ENCODE data around the gene MYO1E. TPM values are rescaled to one million over a fixed set of nuclear protein-coding genes. Genes with fewer than 3 reads are reported as not detected.

MYO1E gene
- total and polyA plus RNA-seq, 2 of the 4 experiments (the other 2 are of a cell fraction): 13.4 to 37.3 TPM

DNA sequence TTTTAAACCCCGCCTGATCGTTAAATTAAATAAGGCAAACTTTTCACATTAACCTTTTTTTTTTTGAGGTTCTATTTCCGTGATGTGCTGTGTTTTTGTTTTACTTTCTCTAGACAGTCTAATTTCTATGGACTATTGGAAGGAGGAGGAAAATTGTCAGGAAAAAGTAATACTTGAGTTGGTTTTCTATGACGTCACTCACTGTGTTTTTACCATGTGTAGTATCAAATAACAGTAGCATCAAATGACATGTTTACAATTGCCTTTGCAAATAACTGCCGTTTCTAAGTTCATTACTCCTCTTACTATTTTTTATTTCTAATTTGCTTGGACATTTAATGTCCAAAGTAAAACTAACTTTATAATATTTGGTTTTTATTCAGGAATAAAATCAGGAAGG, 32.3 kb downstream of the MYO1E start:
- Histone ChIP-seq H4K8ac (ENCODE audit: low read depth in 2 of 2, low read length in 2 of 2) (no peak overlapping the region), H4K20me1 (ENCODE audit: insufficient read depth, low read length) (peaks cover 4% of the 10 kb centered on the region; the same call in 1 of the 2 replicates), H2AK9ac (replicated peaks; ENCODE audit: low read depth, low read length, poor library complexity) (no peak overlapping the region), H2BK20ac (ENCODE audit: low read depth, low read length) (no peak overlapping the region), H3K9me3 (ENCODE audit: control insufficient read depth, insufficient read depth, low read length) (no peaks in the 10 kb centered on the region), H3K4ac (ENCODE audit: low read depth, low read length) (no peak overlapping the region), H3K4me2 (ENCODE audit: low read depth, low read length) (no peak overlapping the region), H3K36me3 (ENCODE audit: control insufficient read depth, insufficient read depth, low read length) (no peaks in the 10 kb centered on the region), H3K4me1 (ENCODE audit: control insufficient read depth, insufficient read depth, low read length) (no peaks in the 10 kb centered on the region), H3K14ac (replicated peaks; ENCODE audit: low read depth, low read length) (no peak overlapping the region), H2AK5ac (ENCODE audit: low read depth, low read length) (no peak overlapping the region), H2AFZ (replicated peaks; ENCODE audit: low read length, poor library complexity) (no peak overlapping the region), H3K79me1 (ENCODE audit: low read depth in 1 of 2, low read length in 2 of 2) (peaks cover 24 to 54% of the 10 kb centered on the region in 2 experiments), H3K23ac (ENCODE audit: low read depth, low read length) (no peak overlapping the region; the same call in 1 of the 2 replicates), H3K18ac (ENCODE audit: low read depth, low read length) (no peak overlapping the region), H3K27ac (ENCODE audit: insufficient read depth, low read length) (no peak overlapping the region), H2BK120ac (ENCODE audit: low read depth, low read length) (no peak overlapping the region), H4K91ac (ENCODE audit: insufficient read depth, low read depth, low read length) (no peak overlapping the region), H2BK15ac (ENCODE audit: low read depth, low read length) (no peak overlapping the region), H2BK5ac (ENCODE audit: low read depth, low read length, poor library complexity, severe bottlenecking) (no peak overlapping the region), H3K9ac (ENCODE audit: low read depth, low read length) (no peak overlapping the region), H3K4me3 (ENCODE audit: insufficient read depth, low read depth, low read length) (no peak overlapping the region), H3K9me1 (ENCODE audit: insufficient read depth, low read length) (no peaks in the 10 kb centered on the region), H4K5ac (ENCODE audit: low read depth, low read length) (no peak overlapping the region), H3K56ac (ENCODE audit: extremely low read depth, insufficient read depth, low read length) (no peak overlapping the region), H3K27me3 (ENCODE audit: control insufficient read depth, insufficient read depth, low read length) (no peaks in the 10 kb centered on the region)
- POLR2A ChIA-PET (ENCODE audit: unreplicated experiment): interaction anchor here (0.6 kb wide), 1 partner anchor 120 kb away, joined by 11 read pairs; no protein-coding TSS in a partner anchor
- dilution Hi-C loops (cut with HindIII; ENCODE audit: low sequenced_read_pairs, unreplicated experiment) (no loop called here), in situ Hi-C loops (cut with MboI; ENCODE audit: low sequenced_read_pairs) (no loop called here), intact Hi-C loops (cut with micrococcal nuclease) (no loop called here)
- CTCF ChIA-PET: interaction anchor here (0.7 kb wide), 1 partner anchor 171 kb away, joined by 4 read pairs; no protein-coding TSS in a partner anchor
- ATAC-seq (ENCODE audit: low read depth): no peak
- no CpG with 5 or more reads among the region's 5 CpGs for WGBS, 2 experiments (ENCODE audit: extremely low coverage in 2 of 2, insufficient read length in 1 of 2)
- peak; percentile 37 for DNase-seq
- TF ChIP-seq MAZ (IDR thresholded peaks at IDR 0.05; ENCODE audit: borderline replicate concordance, low read depth, low read length) (no peak), CTCF (conservative IDR thresholded peaks at IDR 0.05; ENCODE audit: low read depth, low read length) (no peak), SMC3 (IDR thresholded peaks at IDR 0.05; ENCODE audit: low read depth, low read length) (no peak)
- no TSS peak for BruUV-seq (replicated peaks)

Measured in IMR-90 (cell line).